NT2/D1 (cell line): Measurements from ENCODE around the gene GPR37L1.

Source experiments
- YY1 ChIP-seq: IDR thresholded peaks from 2 replicates; pipeline ENCODE4 v1.6.1; 2011; ENCODE audit not compliant: insufficient read length, insufficient read depth
- ZNF274 ChIP-seq: IDR thresholded peaks from 2 replicates; pipeline ENCODE4 v1.6.1; 2011; ENCODE audit warnings: mild to moderate bottlenecking, low read depth, low read length

DNA sequence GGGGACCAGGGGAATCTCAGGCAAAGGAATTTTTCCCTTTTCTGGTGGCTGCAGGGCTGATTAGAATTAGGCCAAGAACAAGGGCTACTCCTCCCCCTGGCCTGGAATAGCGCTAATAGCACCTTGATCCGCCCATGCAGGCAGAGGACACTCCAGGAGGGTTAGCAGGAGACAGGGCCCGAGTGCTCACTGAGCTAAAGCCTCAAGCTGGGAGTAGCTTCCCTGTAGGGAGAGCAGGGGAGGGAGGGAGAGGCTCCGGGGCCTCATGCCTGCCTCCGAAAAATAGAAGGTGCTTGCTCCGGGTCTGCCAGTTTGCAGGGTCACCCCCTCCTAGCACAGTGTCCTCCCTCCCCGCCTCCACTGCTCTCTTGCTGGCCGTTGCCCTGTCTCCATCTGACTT is 33.9 kb downstream of the GPR37L1 start:
- TF ChIP-seq YY1 (no peak), ZNF274 (no peak)
